ENCODE results near the gene PTHLH. TPM values are rescaled to one million over a fixed set of nuclear protein-coding genes. Genes with fewer than 3 reads are reported as not detected.

PTHLH gene
- total and polyA plus RNA-seq, 10 of the 15 experiments (the other 5 are each of a cell fraction or from before 2014, with no cell fraction given): 0.08 to 0.12 TPM; not detected in 8

DNA sequence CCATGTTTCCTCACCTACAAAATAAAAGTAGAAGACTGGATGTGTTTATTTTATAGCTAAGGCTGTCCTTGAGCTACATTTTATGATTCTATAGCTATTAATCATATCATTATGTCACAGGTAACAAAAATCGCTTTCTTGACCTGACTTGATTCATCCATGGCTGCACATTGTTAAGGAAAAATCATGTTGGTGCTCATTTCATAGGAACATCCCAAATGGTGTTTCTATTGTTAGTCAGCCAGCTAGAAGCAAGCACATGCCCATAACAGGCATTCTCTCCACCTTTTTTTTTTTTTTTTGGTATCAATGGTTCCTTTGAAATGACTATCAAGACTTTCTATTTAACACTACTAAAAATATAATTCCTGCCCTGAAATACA lies 45.3 kb upstream of the PTHLH start:
- CTCF ChIA-PET: interaction anchor here (0.7 kb wide), 1 partner anchor 347 kb away, joined by 5 read pairs; no protein-coding TSS in a partner anchor
- FAIRE-seq (no peak), DNase-seq (ENCODE audit: low read depth, low spot score) (no peak), ATAC-seq (no peak)
- no peaks in the 10 kb centered on the region for H3K4me1 ChIP-seq (ENCODE audit: control insufficient read depth, insufficient read depth, low read length)
- no peaks in the 10 kb centered on the region for H4K20me1 ChIP-seq (ENCODE audit: control insufficient read depth, insufficient read depth)
- SMC1A ChIA-PET (ENCODE audit: uncharacterized antibody, unreplicated experiment): no interaction called here
- POLR2A ChIA-PET: no interaction called here
- H3K79me2 ChIP-seq (ENCODE audit: control insufficient read depth, insufficient read depth, low read length): no peaks in the 10 kb centered on the region
- no peak overlapping the region for H3K27ac ChIP-seq (ENCODE audit: control insufficient read depth, insufficient read depth)
- no peak overlapping the region for H3K4me3 ChIP-seq
- in situ Hi-C loops (cut with MboI) (no loop called here), intact Hi-C loops (cut with micrococcal nuclease; ENCODE audit: unreplicated experiment) (no loop called here)
- H3K36me3 ChIP-seq (ENCODE audit: control insufficient read depth in 2 of 2, insufficient read depth in 2 of 2, low read length in 1 of 2): no peaks in the 10 kb centered on the region
- H3K27me3 ChIP-seq (replicated peaks in 1 of 2; ENCODE audit: control insufficient read depth in 2 of 2, insufficient read depth in 2 of 2, low read length in 1 of 2): no peaks in the 10 kb centered on the region
- H3K4me2 ChIP-seq (ENCODE audit: control insufficient read depth, insufficient read depth): no peak overlapping the region
- RAD21 ChIA-PET (ENCODE audit: unreplicated experiment): no interaction called here
- no peak overlapping the region for H2AFZ ChIP-seq (ENCODE audit: control insufficient read depth, low read depth, low read length)
- H3K9ac ChIP-seq (ENCODE audit: control insufficient read depth, insufficient read depth, low read length): no peak overlapping the region
- TF ChIP-seq SP1 (IDR thresholded peaks at IDR 0.05; ENCODE audit: low read depth, low read length) (no peak), POLR2AphosphoS2 (IDR thresholded peaks at IDR 0.05; ENCODE audit: low read depth, low read length) (no peak), BACH1 (IDR thresholded peaks at IDR 0.05; ENCODE audit: borderline replicate concordance) (no peak), CBX3 (IDR thresholded peaks at IDR 0.05; ENCODE audit: borderline replicate concordance, low read depth) (no peak), FOXK2 (IDR thresholded peaks at IDR 0.05) (no peak), CBX5 (IDR thresholded peaks at IDR 0.05; ENCODE audit: low read depth) (no peak), GATAD2B (conservative IDR thresholded peaks at IDR 0.05; ENCODE audit: low read depth) (no peak), NR2C2 (IDR thresholded peaks at IDR 0.05; ENCODE audit: borderline replicate concordance, control insufficient read depth, insufficient read length, low read depth) (no peak), SUZ12 (IDR thresholded peaks at IDR 0.05; ENCODE audit: unreplicated experiment) (no peak), SMARCA5 (IDR thresholded peaks at IDR 0.05) (no peak), NR2C1 (IDR thresholded peaks at IDR 0.05) (no peak)
- TF ChIP-seq, protein P1, sequence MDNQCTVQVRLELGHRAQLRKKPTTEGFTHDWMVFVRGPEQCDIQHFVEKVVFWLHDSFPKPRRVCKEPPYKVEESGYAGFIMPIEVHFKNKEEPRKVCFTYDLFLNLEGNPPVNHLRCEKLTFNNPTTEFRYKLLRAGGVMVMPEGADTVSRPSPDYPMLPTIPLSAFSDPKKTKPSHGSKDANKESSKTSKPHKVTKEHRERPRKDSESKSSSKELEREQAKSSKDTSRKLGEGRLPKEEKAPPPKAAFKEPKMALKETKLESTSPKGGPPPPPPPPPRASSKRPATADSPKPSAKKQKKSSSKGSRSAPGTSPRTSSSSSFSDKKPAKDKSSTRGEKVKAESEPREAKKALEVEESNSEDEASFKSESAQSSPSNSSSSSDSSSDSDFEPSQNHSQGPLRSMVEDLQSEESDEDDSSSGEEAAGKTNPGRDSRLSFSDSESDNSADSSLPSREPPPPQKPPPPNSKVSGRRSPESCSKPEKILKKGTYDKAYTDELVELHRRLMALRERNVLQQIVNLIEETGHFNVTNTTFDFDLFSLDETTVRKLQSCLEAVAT (IDR thresholded peaks at IDR 0.05): no peak
- TF ChIP-seq, protein P2, sequence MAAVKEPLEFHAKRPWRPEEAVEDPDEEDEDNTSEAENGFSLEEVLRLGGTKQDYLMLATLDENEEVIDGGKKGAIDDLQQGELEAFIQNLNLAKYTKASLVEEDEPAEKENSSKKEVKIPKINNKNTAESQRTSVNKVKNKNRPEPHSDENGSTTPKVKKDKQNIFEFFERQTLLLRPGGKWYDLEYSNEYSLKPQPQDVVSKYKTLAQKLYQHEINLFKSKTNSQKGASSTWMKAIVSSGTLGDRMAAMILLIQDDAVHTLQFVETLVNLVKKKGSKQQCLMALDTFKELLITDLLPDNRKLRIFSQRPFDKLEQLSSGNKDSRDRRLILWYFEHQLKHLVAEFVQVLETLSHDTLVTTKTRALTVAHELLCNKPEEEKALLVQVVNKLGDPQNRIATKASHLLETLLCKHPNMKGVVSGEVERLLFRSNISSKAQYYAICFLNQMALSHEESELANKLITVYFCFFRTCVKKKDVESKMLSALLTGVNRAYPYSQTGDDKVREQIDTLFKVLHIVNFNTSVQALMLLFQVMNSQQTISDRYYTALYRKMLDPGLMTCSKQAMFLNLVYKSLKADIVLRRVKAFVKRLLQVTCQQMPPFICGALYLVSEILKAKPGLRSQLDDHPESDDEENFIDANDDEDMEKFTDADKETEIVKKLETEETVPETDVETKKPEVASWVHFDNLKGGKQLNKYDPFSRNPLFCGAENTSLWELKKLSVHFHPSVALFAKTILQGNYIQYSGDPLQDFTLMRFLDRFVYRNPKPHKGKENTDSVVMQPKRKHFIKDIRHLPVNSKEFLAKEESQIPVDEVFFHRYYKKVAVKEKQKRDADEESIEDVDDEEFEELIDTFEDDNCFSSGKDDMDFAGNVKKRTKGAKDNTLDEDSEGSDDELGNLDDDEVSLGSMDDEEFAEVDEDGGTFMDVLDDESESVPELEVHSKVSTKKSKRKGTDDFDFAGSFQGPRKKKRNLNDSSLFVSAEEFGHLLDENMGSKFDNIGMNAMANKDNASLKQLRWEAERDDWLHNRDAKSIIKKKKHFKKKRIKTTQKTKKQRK (IDR thresholded peaks at IDR 0.05; ENCODE audit: low read depth, low read length): no peak
- WGBS (ENCODE audit: insufficient coverage, insufficient replicate concordance, low lambda C conversion rate, missing lambda C conversion rate): 6% methylated on average over 1 of the region's 1 CpG
- H3K9me3 ChIP-seq (replicated peaks; ENCODE audit: control insufficient read depth, insufficient read depth, low read length): no peaks in the 10 kb centered on the region
- BruUV-seq (replicated peaks): no TSS peak

All from GM12878 (cell line).